ENCODE results near the gene SLC6A1. TPM values are rescaled to one million over a fixed set of nuclear protein-coding genes. Genes with fewer than 3 reads are reported as not detected.

SLC6A1 gene
- total and polyA plus RNA-seq, 2 of the 13 experiments (the other 11 are each of a cell fraction or from before 2014, with no cell fraction given) = not detected

DNA sequence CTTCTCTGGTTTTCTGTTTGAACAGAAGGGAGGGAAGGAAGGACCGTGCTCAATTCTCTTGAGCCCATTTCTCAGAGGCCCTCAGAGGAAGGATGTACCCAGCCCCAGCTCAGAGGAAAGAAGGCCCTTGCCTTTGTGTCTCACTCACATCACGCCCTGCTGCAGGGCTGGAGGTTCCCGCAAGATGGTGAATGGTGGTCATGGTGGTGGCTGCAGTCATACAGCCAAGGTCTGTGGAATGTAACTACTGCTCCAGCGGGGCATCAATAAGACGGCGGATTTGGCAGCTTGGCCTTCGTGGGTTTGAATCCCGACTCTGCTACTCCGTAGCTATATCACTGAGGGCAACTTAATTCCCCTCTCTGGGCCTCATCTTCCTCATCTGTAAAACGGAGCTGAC, 62.9 kb downstream of the SLC6A1 start:
- CTCF ChIA-PET (ENCODE audit: low intra/inter-chr PET ratio, low total read pairs) = no interaction called here
- H3K79me2 ChIP-seq (ENCODE audit: insufficient read depth, low read length) = no peaks in the 10 kb centered on the region
- H2AFZ ChIP-seq (ENCODE audit: low read length) = no peak overlapping the region
- no peak overlapping the region for H3K4me3 ChIP-seq (replicated peaks in 1 of 3; ENCODE audit: insufficient read depth in 1 of 3, low read depth in 2 of 3, low read length in 3 of 3)
- no TSS peak for BruUV-seq (replicated peaks)
- intact Hi-C loops (cut with micrococcal nuclease; ENCODE audit: unreplicated experiment) (no loop called here), in situ Hi-C loops (cut with HindIII; ENCODE audit: extremely low pct_ligation_motif_present, low pct_unique_long_range_greater_than_20kb) (no loop called here)
- WGBS (ENCODE audit: low lambda C conversion rate) = 0% methylated on average over 3 of the region's 10 CpGs
- TF ChIP-seq ZNF83 (CRISPR knock-in tag; IDR thresholded peaks at IDR 0.05; ENCODE audit: borderline replicate concordance) (no peak), KAT7 (CRISPR knock-in tag; IDR thresholded peaks at IDR 0.05; ENCODE audit: borderline replicate concordance) (no peak), NR2F6 (IDR thresholded peaks at IDR 0.05) (no peak), NR2F6 (CRISPR knock-in tag; IDR thresholded peaks at IDR 0.05) (no peak), ZBTB7A (CRISPR knock-in tag; IDR thresholded peaks at IDR 0.05) (no peak), KAT8 (CRISPR knock-in tag; IDR thresholded peaks at IDR 0.05) (no peak)
- TF ChIP-seq, protein P1, sequence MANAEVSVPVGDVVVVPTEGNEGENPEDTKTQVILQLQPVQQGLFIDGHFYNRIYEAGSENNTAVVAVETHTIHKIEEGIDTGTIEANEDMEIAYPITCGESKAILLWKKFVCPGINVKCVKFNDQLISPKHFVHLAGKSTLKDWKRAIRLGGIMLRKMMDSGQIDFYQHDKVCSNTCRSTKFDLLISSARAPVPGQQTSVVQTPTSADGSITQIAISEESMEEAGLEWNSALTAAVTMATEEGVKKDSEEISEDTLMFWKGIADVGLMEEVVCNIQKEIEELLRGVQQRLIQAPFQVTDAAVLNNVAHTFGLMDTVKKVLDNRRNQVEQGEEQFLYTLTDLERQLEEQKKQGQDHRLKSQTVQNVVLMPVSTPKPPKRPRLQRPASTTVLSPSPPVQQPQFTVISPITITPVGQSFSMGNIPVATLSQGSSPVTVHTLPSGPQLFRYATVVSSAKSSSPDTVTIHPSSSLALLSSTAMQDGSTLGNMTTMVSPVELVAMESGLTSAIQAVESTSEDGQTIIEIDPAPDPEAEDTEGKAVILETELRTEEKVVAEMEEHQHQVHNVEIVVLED (CRISPR knock-in tag; IDR thresholded peaks at IDR 0.05; ENCODE audit: borderline replicate concordance) = no peak
- ATAC-seq = no peak
- H3K9ac ChIP-seq (ENCODE audit: insufficient read depth, low read depth, low read length) = no peak overlapping the region
- H3K4me2 ChIP-seq (ENCODE audit: low read depth, low read length) = no peak overlapping the region
- no peaks in the 10 kb centered on the region for H4K20me1 ChIP-seq (ENCODE audit: insufficient read depth, low read length)
- FAIRE-seq = no peak
- no peak overlapping the region for H3K27ac ChIP-seq (ENCODE audit: extremely low read length, insufficient read depth, low read length)
- H3K9me3 ChIP-seq (ENCODE audit: low read length) = no peaks in the 10 kb centered on the region
- POLR2A ChIA-PET = no interaction called here
- no peaks in the 10 kb centered on the region for H3K36me3 ChIP-seq (replicated peaks in 1 of 2; ENCODE audit: control insufficient read depth in 1 of 2, insufficient read depth in 2 of 2, low read length in 2 of 2)
- peaks cover 1 to 36% of the 10 kb centered on the region in 2 experiments; a peak in 4 of 5 replicates for H3K27me3 ChIP-seq (ENCODE audit: control insufficient read depth in 1 of 2, insufficient read depth in 2 of 2, low read length in 2 of 2)
- H3K4me1 ChIP-seq (ENCODE audit: insufficient read depth, low read length) = no peaks in the 10 kb centered on the region
- no peak for DNase-seq (ENCODE audit: low spot score)

DNA sequence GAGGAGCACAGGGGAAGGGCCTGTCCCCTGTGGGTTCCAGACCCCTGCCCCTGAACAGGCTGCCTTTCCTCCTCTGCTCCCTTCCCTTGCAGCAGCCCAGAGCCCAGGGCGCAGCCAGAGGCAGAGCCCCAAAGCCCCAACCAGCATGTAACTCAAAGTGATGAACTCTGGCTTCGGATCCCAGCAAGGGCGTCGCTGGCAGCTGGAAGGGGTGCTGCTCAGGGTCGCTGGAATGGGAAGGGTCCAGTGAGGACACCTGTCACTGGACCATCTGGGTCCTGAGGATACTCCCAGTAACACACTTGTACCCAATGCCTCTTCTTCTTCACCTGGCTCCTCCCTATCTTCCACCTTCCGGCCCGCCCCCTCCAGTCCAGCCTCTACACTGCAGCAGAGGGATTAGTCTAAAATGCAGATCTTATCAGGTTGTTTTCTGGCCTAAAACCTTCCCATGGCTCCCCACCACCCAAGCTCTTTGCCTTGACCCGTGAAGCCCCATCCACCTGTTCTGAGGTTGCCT, 64.0 kb downstream of the SLC6A1 start:
- FAIRE-seq (no peak), DNase-seq (ENCODE audit: low spot score) (no peak), ATAC-seq (no peak)
- Histone ChIP-seq H3K9ac (ENCODE audit: insufficient read depth, low read depth, low read length) (no peak overlapping the region), H3K9me3 (ENCODE audit: low read length) (no peaks in the 10 kb centered on the region), H3K4me1 (ENCODE audit: insufficient read depth, low read length) (no peaks in the 10 kb centered on the region), H3K36me3 (replicated peaks in 1 of 2; ENCODE audit: control insufficient read depth in 1 of 2, insufficient read depth in 2 of 2, low read length in 2 of 2) (no peaks in the 10 kb centered on the region), H4K20me1 (ENCODE audit: insufficient read depth, low read length) (no peaks in the 10 kb centered on the region), H2AFZ (ENCODE audit: low read length) (no peak overlapping the region), H3K4me3 (replicated peaks in 1 of 3; ENCODE audit: insufficient read depth in 1 of 3, low read depth in 2 of 3, low read length in 3 of 3) (no peak overlapping the region), H3K27ac (ENCODE audit: extremely low read length, insufficient read depth, low read length) (no peak overlapping the region), H3K4me2 (ENCODE audit: low read depth, low read length) (no peak overlapping the region), H3K79me2 (ENCODE audit: insufficient read depth, low read length) (no peaks in the 10 kb centered on the region), H3K27me3 (ENCODE audit: control insufficient read depth in 1 of 2, insufficient read depth in 2 of 2, low read length in 2 of 2) (peaks cover 1 to 34% of the 10 kb centered on the region in 2 experiments; a peak in 4 of 5 replicates)
- ChIA-PET POLR2A (no interaction called here), CTCF (ENCODE audit: low intra/inter-chr PET ratio, low total read pairs) (no interaction called here)
- WGBS (ENCODE audit: low lambda C conversion rate) = 0% methylated on average over 7 of the region's 8 CpGs
- no peak for TF ChIP-seq ZNF33B (CRISPR knock-in tag; IDR thresholded peaks at IDR 0.05)
- no peak for TF ChIP-seq U2AF2 (IDR thresholded peaks at IDR 0.05; ENCODE audit: low read depth, low read length)
- no TSS peak for BruUV-seq (replicated peaks)
- in situ Hi-C loops (cut with HindIII; ENCODE audit: extremely low pct_ligation_motif_present, low pct_unique_long_range_greater_than_20kb) = no loop called here
- intact Hi-C loops (cut with micrococcal nuclease; ENCODE audit: unreplicated experiment) = no loop called here

Data from HepG2 (cell line).